Measurements from ENCODE around the gene SPATA31A6.
"Not testable (repeated sequence)": the region's sequence is repeated elsewhere in the genome, so short reads cannot be mapped to it uniquely, and the experiment has no call there.

The SPATA31A6 gene

DNA sequence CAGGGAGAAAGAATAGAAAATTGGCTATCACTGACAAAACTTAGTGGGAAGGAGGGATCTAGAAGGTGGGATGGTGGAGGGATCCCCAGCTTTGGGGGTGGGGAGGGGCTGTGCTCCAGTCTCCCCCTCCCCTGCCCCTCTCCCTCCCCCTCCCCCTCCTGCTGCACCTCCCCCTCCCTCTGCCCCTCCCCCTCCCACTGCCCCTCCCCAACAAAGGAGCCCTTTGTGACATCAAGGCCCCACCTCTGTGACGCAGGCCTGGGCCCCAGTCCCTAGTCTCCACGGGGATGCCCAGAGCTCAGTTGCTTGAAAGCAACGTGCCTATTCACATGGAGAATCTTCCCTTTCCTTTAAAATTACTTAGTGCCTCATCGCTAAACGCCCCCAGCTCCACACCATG is at the start of gene SPATA31A6:
Gene SPATA31A6 (plus strand): TSS at position 301 of the 400 bp plus-strand sequence. CDS start 29 bp downstream, at position 330.
- DNase-seq, result not testable (repeated sequence)

DNA sequence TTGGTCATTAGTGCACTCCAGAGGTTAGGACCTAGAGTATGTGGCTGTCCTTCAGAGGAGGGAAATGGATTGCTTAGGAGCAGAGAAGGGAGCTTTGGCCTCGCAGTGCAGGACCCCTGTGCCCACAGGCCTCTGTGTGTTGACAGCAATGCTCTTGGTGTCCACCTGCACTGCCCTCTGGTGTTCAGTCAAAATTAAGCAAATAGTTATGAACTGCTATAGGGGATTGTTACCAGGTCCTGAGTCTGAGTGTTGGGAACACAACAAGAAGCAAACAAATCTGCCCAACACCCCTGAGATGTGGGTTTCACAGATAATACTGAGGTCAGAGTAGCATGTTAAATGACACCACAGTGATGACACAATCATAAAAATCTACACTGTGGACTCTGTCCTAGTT is 23.2 kb upstream of the SPATA31A6 start:
- not testable (repeated sequence) for DNase-seq

DNA sequence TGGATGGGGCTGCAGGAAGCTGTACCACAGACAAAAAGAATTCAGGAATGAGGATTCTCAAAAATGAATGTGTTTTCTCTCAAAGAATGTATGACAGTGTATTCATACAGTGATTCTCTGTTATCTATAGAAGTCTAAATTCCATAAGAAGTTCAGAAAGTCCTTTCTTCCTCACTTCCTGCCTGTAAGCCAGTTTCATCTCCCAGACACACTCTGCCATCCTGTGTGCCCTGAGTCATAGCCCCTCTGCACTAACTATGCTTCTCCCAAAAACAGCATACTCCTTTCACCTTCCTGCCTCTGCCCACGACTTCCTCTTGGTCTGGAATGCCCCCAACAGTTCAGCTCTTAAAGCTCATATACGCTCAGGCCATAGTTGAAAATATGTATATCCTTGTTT is 36.4 kb downstream of the SPATA31A6 start:
- not testable (repeated sequence) for DNase-seq

DNA sequence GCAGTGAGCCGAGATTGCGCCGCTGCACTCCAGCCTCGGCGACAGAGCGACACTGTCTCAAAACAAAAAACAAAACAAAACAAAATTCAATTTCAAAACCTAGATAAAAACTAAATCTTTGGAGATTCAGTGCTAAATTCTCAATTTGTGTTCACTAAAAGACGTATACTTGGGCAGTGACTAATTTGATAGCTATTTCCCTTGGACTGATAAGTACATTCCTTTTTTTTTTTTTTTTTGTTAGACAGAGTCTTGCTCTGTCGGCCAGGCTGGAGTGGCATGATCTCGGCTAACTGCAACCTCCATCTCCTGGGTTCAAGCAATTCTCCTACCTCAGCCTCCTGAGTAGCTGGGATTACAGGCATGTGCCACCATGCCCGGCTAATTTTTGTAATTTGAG is 39.8 kb downstream of the SPATA31A6 start:
- not testable (repeated sequence) for DNase-seq

DNA sequence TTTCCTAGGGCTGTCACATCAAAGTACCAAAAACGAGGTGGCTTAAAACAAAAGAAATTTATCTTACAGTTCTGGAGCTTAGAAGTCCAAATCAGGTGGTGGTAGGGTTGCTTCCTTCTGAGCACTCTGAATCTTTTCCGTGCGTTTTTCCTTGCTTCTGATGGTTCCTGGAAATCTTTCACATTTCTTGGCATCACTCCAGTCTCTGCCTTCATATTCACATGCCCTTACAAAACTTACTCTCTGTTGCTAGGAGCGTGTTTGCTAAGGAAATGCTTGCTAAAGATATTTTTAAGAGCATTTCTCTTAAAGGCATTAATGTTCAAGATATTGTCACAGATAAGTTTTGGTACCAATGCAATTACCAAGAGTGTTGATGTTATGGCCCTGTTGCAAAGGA is 49.6 kb downstream of the SPATA31A6 start:
- DNase-seq, result not testable (repeated sequence)

DNA sequence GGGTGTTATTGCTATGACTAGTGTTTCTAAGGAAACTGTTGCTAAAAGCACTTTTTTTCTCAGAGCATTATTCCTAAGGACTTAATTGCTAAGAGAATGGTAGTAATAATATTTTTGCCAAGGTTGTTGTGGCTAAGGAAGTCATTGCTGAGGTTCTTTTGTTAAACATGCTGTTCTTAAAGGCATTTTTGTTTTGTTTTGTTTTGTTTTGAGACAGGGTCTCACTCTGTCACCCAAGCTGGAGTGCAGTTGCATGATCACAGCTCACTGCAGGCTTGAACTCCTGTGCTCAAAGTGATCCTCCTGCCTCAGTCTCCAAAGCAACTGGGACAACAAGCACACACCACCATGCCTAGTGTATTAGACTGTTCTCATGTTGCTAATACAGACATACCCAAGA is 51.2 kb downstream of the SPATA31A6 start:
- DNase-seq, result not testable (repeated sequence)

DNA sequence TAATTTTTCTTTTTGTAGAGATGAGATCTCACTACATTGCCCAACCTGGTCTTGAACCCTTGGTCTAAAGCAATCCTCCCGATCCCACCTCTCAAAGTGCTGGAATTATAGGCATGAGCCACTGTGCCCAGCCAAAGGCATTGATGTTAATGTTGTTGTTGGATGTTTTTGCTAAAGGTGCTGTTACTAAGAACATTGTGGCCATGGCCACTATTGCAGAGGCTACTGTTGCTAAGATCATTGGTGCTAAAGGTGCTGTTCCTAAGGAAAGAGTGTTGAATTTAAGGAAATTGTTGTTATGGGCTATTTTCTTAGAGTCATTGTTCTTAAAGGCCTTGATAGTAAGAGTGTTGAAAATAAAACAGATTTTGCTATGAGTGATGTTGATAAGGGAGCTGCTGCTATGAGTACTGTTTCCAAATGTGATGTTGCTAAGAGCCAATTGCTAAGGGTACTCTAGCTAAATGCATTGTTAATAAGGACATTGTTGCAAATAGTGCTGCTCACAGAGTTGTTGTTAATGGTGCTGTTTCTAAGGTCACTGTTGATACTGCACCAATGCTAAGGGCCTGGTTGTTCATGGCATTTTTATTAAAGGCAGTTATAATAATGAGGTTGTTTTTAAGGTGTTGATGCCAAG is 52.0 kb downstream of the SPATA31A6 start:
- DNase-seq, result not testable (repeated sequence)

DNA sequence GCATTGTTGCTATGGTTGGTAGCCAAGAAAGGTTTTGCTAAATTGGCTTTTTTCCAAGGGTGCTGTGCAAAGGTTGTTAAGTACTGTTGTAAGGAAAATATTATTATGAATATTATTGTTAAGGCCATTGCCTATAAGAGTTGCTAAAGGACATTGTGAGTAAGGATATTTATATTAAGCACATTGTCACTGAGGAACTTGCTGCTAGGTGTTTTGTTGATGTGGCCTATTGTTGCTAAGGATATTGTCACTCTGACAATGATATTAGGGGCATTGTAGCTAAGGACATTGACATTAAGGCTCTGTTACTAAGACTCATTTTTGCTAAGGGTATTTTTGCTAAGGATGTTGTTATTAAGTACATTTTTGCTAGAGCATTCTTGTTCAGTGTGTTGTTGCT is 52.6 kb downstream of the SPATA31A6 start:
- not testable (repeated sequence) for DNase-seq

DNA sequence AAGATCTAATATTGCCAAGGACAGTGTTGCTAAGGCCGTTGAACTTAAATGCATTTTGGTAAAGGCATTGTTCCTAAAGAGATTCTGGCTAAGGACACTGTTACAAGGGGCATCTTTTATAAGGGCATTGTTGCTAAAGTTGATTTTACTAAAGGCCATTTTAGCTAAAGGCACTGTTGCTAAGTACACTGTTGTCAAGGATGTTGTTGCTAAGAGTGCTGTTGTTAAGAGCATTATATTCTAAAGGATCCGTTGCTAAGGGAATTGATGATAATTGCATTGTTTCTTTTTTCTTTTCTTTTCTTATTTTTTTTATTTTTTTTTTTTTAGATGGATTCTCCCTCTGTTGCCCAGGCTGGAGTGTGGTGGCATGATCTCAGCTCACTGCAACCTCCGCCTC is 53.9 kb downstream of the SPATA31A6 start:
- DNase-seq, result not testable (repeated sequence)

DNA sequence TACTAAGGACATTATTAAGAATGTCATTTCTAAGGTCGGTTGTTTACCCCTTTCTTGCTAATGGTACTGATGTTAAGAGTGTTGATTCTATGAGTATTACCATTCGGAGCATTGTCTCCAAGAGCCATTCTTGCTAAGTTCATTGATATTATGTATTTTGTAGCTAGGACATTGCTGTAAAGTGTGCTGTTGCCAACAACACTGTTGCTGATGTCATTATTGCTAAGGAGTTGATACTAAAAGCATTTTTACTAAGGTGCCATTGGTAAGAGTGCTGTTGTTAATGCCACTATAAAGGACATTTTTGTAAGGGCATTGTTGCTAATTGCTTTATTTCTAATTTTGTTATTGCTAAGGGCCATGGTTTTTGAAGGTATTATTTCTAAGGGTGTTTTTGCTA is 55.4 kb downstream of the SPATA31A6 start:
- DNase-seq, result not testable (repeated sequence)
